DOHH2 (cell line): ENCODE results near the gene WWOX.

Experiments
- H3F3A ChIP-seq: fragments of 200-600 bp; sonication (generic), shearing (Covaris generic); 2 replicates; pipeline ENCODE4 v1.6.0; 2016; ENCODE audit warnings: antibody characterized with exemption, mild to moderate bottlenecking; ENCODE audit not compliant: control insufficient read depth, insufficient read depth
- H3K27ac ChIP-seq: fragments of 200-600 bp; sonication (generic); 2 replicates; pipeline ENCODE4 v1.5.1; 2014; ENCODE audit warnings: low read depth, mild to moderate bottlenecking, low read length, moderate library complexity
- H3K27me3 ChIP-seq: fragments of 200-600 bp; sonication (generic); 2 replicates; pipeline ENCODE4 v1.6.1; 2014; ENCODE audit warnings: mild to moderate bottlenecking, low read length, mixed read lengths; ENCODE audit not compliant: control insufficient read depth
- H3K36me3 ChIP-seq: fragments of 200-600 bp; sonication (generic); 2 replicates; pipeline ENCODE4 v1.6.1; 2014; ENCODE audit warnings: mild to moderate bottlenecking, low read length, moderate library complexity, mixed read lengths; ENCODE audit not compliant: control insufficient read depth
- H3K4me1 ChIP-seq: fragments of 200-600 bp; sonication (generic); 2 replicates; pipeline ENCODE4 v1.6.1; 2014; ENCODE audit warnings: mild to moderate bottlenecking, low read length, mixed read lengths; ENCODE audit not compliant: control insufficient read depth
- H3K4me2 ChIP-seq: fragments of 200-600 bp; sonication (generic); 2 replicates; pipeline ENCODE4 v1.6.0; 2014; ENCODE audit warnings: mild to moderate bottlenecking, low read length, moderate library complexity
- H3K4me3 ChIP-seq: fragments of 200-600 bp; sonication (generic); 2 replicates; pipeline ENCODE4 v1.5.1; 2014; ENCODE audit warnings: mild to moderate bottlenecking, low read length, mixed read lengths
- H3K79me2 ChIP-seq: fragments of 200-600 bp; sonication (generic); 2 replicates; pipeline ENCODE4 v1.6.1; 2014; ENCODE audit warnings: mild to moderate bottlenecking, low read length, mixed read lengths; ENCODE audit not compliant: control insufficient read depth
- H3K9me2 ChIP-seq: fragments of 200-600 bp; sonication (generic); replicated peaks from 2 replicates; pipeline ENCODE4 v1.6.1; 2014; ENCODE audit warnings: mild to moderate bottlenecking, low read length, mixed read lengths; ENCODE audit not compliant: control insufficient read depth
- H3K9me3 ChIP-seq: fragments of 200-600 bp; sonication (generic); 2 replicates; pipeline ENCODE4 v1.6.1; 2014; ENCODE audit warnings: antibody characterized with exemption, low read length, mixed read lengths; ENCODE audit not compliant: control insufficient read depth, insufficient read depth
- H4K20me1 ChIP-seq: fragments of 200-600 bp; sonication (generic); 2 replicates; pipeline ENCODE4 v1.6.0; 2014; ENCODE audit warnings: low read depth, mild to moderate bottlenecking, antibody characterized with exemption, low read length, moderate library complexity; ENCODE audit not compliant: control insufficient read depth, insufficient read depth
- EZH2phosphoT487 ChIP-seq: fragments of 200-600 bp; sonication (generic); IDR thresholded peaks from 2 replicates; pipeline ENCODE4 v1.6.1; 2017; ENCODE audit warnings: borderline replicate concordance, mild to moderate bottlenecking, antibody characterized with exemption, low read length, moderate library complexity, mixed read lengths
- TF ChIP-seq, protein P1 (sequence below): fragments of 200-600 bp; sonication (generic); IDR thresholded peaks from one replicate; pipeline ENCODE4 v1.5.1; 2014; ENCODE audit warnings: antibody characterized with exemption, mild to moderate bottlenecking, low read depth, low read length; ENCODE audit not compliant: poor library complexity, severe bottlenecking

Gene WWOX

DNA sequence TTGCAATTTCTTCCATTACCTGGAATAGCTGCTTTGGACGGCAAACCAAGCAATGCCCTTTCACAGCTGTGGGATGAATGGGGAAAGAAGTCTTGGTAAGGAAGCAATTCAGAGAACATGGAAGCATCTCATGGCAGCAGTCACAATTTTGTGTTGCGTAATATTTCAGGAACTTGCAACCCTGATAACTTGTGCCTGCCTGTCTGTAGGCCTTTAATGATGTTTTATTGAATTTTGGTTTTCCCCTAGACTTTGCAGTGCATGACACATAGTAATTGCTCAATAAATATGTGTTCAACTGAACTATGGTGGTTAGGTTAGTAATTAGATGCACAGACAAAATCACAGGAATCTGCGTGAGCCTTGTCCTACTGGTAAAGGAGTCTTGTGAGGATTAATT lies 439.5 kb downstream of the WWOX start:
- TF ChIP-seq, protein P1, sequence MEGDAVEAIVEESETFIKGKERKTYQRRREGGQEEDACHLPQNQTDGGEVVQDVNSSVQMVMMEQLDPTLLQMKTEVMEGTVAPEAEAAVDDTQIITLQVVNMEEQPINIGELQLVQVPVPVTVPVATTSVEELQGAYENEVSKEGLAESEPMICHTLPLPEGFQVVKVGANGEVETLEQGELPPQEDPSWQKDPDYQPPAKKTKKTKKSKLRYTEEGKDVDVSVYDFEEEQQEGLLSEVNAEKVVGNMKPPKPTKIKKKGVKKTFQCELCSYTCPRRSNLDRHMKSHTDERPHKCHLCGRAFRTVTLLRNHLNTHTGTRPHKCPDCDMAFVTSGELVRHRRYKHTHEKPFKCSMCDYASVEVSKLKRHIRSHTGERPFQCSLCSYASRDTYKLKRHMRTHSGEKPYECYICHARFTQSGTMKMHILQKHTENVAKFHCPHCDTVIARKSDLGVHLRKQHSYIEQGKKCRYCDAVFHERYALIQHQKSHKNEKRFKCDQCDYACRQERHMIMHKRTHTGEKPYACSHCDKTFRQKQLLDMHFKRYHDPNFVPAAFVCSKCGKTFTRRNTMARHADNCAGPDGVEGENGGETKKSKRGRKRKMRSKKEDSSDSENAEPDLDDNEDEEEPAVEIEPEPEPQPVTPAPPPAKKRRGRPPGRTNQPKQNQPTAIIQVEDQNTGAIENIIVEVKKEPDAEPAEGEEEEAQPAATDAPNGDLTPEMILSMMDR: no peak
- TF ChIP-seq EZH2phosphoT487: no peak
- no peaks in the 10 kb centered on the region for H3K79me2 ChIP-seq
- H3K9me2 ChIP-seq: no peaks in the 10 kb centered on the region
- H3K4me2 ChIP-seq: no peak overlapping the region
- no peaks in the 10 kb centered on the region for H3K36me3 ChIP-seq
- H3K9me3 ChIP-seq: no peaks in the 10 kb centered on the region
- H3F3A ChIP-seq: no peaks in the 10 kb centered on the region
- H3K4me3 ChIP-seq: no peak overlapping the region
- no peak overlapping the region for H3K27ac ChIP-seq
- no peaks in the 10 kb centered on the region for H4K20me1 ChIP-seq
- no peaks in the 10 kb centered on the region for H3K4me1 ChIP-seq
- H3K27me3 ChIP-seq: no peaks in the 10 kb centered on the region

DNA sequence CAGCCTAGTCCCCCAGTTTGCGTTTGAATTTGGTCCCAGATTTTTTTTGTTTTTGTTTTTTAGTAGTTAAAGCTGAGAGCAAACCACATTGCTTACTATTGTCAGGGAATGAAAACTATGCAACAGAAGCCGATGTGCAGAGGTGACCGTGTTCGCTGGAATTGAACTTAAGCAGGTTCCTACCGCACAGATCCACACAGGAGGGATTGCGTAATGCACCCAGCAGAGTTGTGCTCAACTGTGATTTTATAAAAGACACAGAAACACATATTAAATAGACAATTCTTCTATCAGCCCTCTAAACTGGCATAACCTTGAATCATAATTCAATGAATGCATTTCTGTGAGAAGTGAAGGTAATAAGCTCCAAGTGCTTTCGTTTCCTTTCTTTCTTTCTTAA lies 443.0 kb downstream of the WWOX start:
- H3K9me3 ChIP-seq: no peaks in the 10 kb centered on the region
- no peaks in the 10 kb centered on the region for H4K20me1 ChIP-seq
- no peaks in the 10 kb centered on the region for H3K79me2 ChIP-seq
- H3K27me3 ChIP-seq: no peaks in the 10 kb centered on the region
- H3K4me1 ChIP-seq: no peaks in the 10 kb centered on the region
- no peak overlapping the region for H3K27ac ChIP-seq
- no peaks in the 10 kb centered on the region for H3K36me3 ChIP-seq
- TF ChIP-seq EZH2phosphoT487: no peak
- TF ChIP-seq, protein P1: no peak
- H3F3A ChIP-seq: no peaks in the 10 kb centered on the region
- H3K4me2 ChIP-seq: no peak overlapping the region
- no peaks in the 10 kb centered on the region for H3K9me2 ChIP-seq
- H3K4me3 ChIP-seq: no peak overlapping the region

DNA sequence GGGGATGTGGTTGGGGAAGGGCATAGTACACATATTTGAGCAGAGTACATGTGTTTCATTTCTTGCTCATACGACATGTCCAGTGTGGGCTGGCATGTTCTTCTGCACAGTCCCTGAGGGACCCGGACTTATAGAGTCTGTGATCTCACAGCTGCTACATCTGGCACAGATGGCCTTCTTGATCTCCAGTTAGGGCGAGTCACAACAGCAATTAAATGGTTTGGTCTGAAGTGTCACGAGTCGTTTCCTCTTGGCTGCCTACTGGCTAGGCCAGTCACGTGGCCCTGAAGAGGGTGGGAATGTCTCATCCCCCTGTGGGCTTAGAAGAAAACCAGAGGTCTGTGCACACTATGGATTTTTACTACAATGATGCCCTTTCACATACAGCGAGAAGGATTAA lies 443.6 kb downstream of the WWOX start:
- TF ChIP-seq, protein P1: no peak
- TF ChIP-seq EZH2phosphoT487: no peak
- Histone ChIP-seq H3K4me3 (no peak overlapping the region), H4K20me1 (no peaks in the 10 kb centered on the region), H3K4me1 (no peaks in the 10 kb centered on the region), H3K27me3 (no peaks in the 10 kb centered on the region), H3K27ac (no peak overlapping the region), H3F3A (no peaks in the 10 kb centered on the region), H3K79me2 (no peaks in the 10 kb centered on the region), H3K9me3 (no peaks in the 10 kb centered on the region), H3K36me3 (no peaks in the 10 kb centered on the region), H3K4me2 (no peak overlapping the region), H3K9me2 (no peaks in the 10 kb centered on the region)

DNA sequence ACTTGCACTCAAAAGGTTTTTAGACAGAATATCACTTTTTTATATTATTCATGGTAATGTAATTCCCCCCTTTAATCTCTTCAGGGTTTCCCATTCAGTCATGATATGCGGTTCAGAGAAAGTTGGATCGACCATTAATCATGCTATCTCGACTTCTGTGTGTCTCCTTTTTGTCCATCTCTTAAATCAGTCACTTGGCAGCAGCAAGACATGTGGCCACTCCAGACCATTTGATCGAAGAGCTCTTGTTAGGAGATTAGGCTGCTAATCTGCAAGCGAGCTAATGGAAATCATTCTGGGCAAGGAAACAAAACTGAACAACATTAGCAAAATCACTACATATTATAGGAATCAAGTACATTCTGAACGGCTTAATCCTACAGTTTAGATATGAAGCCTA lies 449.9 kb downstream of the WWOX start:
- Histone ChIP-seq H3K79me2 (no peaks in the 10 kb centered on the region), H3K4me1 (no peaks in the 10 kb centered on the region), H3K27me3 (no peaks in the 10 kb centered on the region), H3K9me2 (no peaks in the 10 kb centered on the region), H3K36me3 (no peaks in the 10 kb centered on the region), H3F3A (no peaks in the 10 kb centered on the region), H4K20me1 (no peaks in the 10 kb centered on the region), H3K27ac (no peak overlapping the region), H3K4me2 (no peak overlapping the region), H3K9me3 (no peaks in the 10 kb centered on the region), H3K4me3 (no peak overlapping the region)
- TF ChIP-seq EZH2phosphoT487: no peak
- TF ChIP-seq, protein P1: no peak
